ENCODE results near the gene FBXO47. TPM values are rescaled to one million over a fixed set of nuclear protein-coding genes. Genes with fewer than 3 reads are reported as not detected.
"Not testable (repeated sequence)": the region's sequence is repeated elsewhere in the genome, so short reads cannot be mapped to it uniquely, and the experiment has no call there.

The FBXO47 gene
- total RNA-seq, 1 donor from 2014 or later = not detected

- Histone ChIP-seq H3K4me3 (ENCODE audit: low read depth, low read length) (no peak overlapping the region), H3K27me3 (ENCODE audit: control insufficient read depth, insufficient read depth, low read length) (no peaks in the 10 kb centered on the region), H3K36me3 (ENCODE audit: control insufficient read depth, insufficient read depth, low read length) (no peaks in the 10 kb centered on the region)
- peak; percentile 65 for TF ChIP-seq CTCF (IDR thresholded peaks at IDR 0.05; ENCODE audit: insufficient read depth, low read length, severe bottlenecking)
- no peak for FAIRE-seq
- DNase-seq (ENCODE audit: low read depth) = peak; percentile 62
Observed at GRCh38 chr17:38982858-38983746, 15.9 kb upstream of the FBXO47 start.

- H3K27me3 ChIP-seq (ENCODE audit: control insufficient read depth, insufficient read depth, low read length) = no peaks in the 10 kb centered on the region
- no peaks in the 10 kb centered on the region for H3K36me3 ChIP-seq (ENCODE audit: control insufficient read depth, insufficient read depth, low read length)
- DNase-seq (ENCODE audit: low read depth) = no peak
- H3K4me3 ChIP-seq (ENCODE audit: low read depth, low read length) = no peak overlapping the region
- no peak for TF ChIP-seq CTCF (IDR thresholded peaks at IDR 0.05; ENCODE audit: insufficient read depth, low read length, severe bottlenecking)
- no peak for FAIRE-seq
Observed at GRCh38 chr17:38981636-38982035, 14.4 kb upstream of the FBXO47 start.

GRCh38 chr17:38980490-38981217 is 13.5 kb upstream of the FBXO47 start:
- no peak for FAIRE-seq
- no peaks in the 10 kb centered on the region for H3K27me3 ChIP-seq (ENCODE audit: control insufficient read depth, insufficient read depth, low read length)
- H3K36me3 ChIP-seq (ENCODE audit: control insufficient read depth, insufficient read depth, low read length) = no peaks in the 10 kb centered on the region
- no peak for DNase-seq (ENCODE audit: low read depth)
- H3K4me3 ChIP-seq (ENCODE audit: low read depth, low read length) = no peak overlapping the region
- TF ChIP-seq CTCF (IDR thresholded peaks at IDR 0.05; ENCODE audit: insufficient read depth, low read length, severe bottlenecking) = no peak

GRCh38 chr17:38978180-38978579 is 11.0 kb upstream of the FBXO47 start:
- Histone ChIP-seq H3K27me3 (ENCODE audit: control insufficient read depth, insufficient read depth, low read length) (no peaks in the 10 kb centered on the region), H3K4me3 (ENCODE audit: low read depth, low read length) (no peak overlapping the region), H3K36me3 (ENCODE audit: control insufficient read depth, insufficient read depth, low read length) (no peaks in the 10 kb centered on the region)
- no peak for FAIRE-seq
- no peak for DNase-seq (ENCODE audit: low read depth)
- no peak for TF ChIP-seq CTCF (IDR thresholded peaks at IDR 0.05; ENCODE audit: insufficient read depth, low read length, severe bottlenecking)

GRCh38 chr17:38976187-38976551 is 9.0 kb upstream of the FBXO47 start:
- not testable (repeated sequence) for H3K36me3 ChIP-seq (ENCODE audit: control insufficient read depth, insufficient read depth, low read length); FAIRE-seq; H3K4me3 ChIP-seq (ENCODE audit: low read depth, low read length); H3K27me3 ChIP-seq (ENCODE audit: control insufficient read depth, insufficient read depth, low read length)
- DNase-seq (ENCODE audit: low read depth) = peak; percentile 36

- Histone ChIP-seq H3K36me3 (ENCODE audit: control insufficient read depth, insufficient read depth, low read length) (no peaks in the 10 kb centered on the region), H3K4me3 (ENCODE audit: low read depth, low read length) (no peak overlapping the region), H3K27me3 (ENCODE audit: control insufficient read depth, insufficient read depth, low read length) (no peaks in the 10 kb centered on the region)
- peak; percentile 16 for DNase-seq (ENCODE audit: low read depth)
- no peak for TF ChIP-seq CTCF (IDR thresholded peaks at IDR 0.05; ENCODE audit: insufficient read depth, low read length, severe bottlenecking)
- no peak for FAIRE-seq
Observed at GRCh38 chr17:38970804-38971203, 3.6 kb upstream of the FBXO47 start.

Data from bronchial epithelial cell (primary cell).